Naive B cell (primary cell): Measurements from ENCODE around the gene GNPTG. TPM values are rescaled to one million over a fixed set of nuclear protein-coding genes. Genes with fewer than 3 reads are reported as not detected.

Experiments
- ATAC-seq, 2 donors: fragments of 150-1000 bp; cut with Tn5 transposase; 2 replicates each; pipeline ENCODE4 v1.10.0; 2021; ENCODE audit warnings: low read depth in 2 of 2, mild to moderate bottlenecking in 2 of 2, moderate library complexity in 2 of 2
- DNase-seq: peaks from one replicate; pipeline ENCODE4 v3.0.0; 2022
- H3K27ac Mint-ChIP-seq, 6 donors: one replicate each; pipeline ENCODE4 v1.8.0; 2020 to 2022; ENCODE audit warnings: mild to moderate bottlenecking in 6 of 6, mixed read lengths in 6 of 6, moderate library complexity in 5 of 6, inconsistent platforms in 2 of 6
- H3K27me3 Mint-ChIP-seq, 3 donors: one replicate each; pipeline ENCODE4 v1.8.0; 2021 to 2022; ENCODE audit warnings: mixed read lengths in 3 of 3, mild to moderate bottlenecking in 1 of 3
- H3K36me3 Mint-ChIP-seq, 2 donors: one replicate each; pipeline ENCODE4 v1.8.0; 2020 to 2022; ENCODE audit warnings: mixed read lengths in 2 of 2, inconsistent platforms in 1 of 2, mild to moderate bottlenecking in 1 of 2
- H3K4me1 Mint-ChIP-seq, 3 donors: one replicate each; pipeline ENCODE4 v1.8.0; 2020 to 2022; ENCODE audit warnings: mixed read lengths in 3 of 3, inconsistent platforms in 1 of 3, mild to moderate bottlenecking in 1 of 3, moderate library complexity in 1 of 3
- H3K4me3 Mint-ChIP-seq, 8 donors: one replicate each; pipeline ENCODE4 v1.8.0; 2020 to 2022; ENCODE audit warnings: mild to moderate bottlenecking in 8 of 8, mixed read lengths in 8 of 8, moderate library complexity in 8 of 8, inconsistent platforms in 2 of 8
- H3K9me3 Mint-ChIP-seq, 7 donors: one replicate each; pipeline ENCODE4 v1.8.0; 2020 to 2022; ENCODE audit warnings: mixed read lengths in 7 of 7, mild to moderate bottlenecking in 5 of 7, inconsistent platforms in 2 of 7, moderate library complexity in 1 of 7
- polyA plus RNA-seq, 6 donors: library from polyadenylated mRNA; unstranded; fragments of 300-500 nt; fragmentation: Illumina TruSeq; gene quantifications; one replicate each; pipeline ENCODE4 v1.2.3, GENCODE V29; 2021; ENCODE audit warnings: low read depth in 6 of 6

Gene GNPTG
- polyA plus RNA-seq, 6 donors from 2014 or later: 39.7 to 52.1 (median 44.6) TPM

- Mint-ChIP-seq H3K4me3 (no peak overlapping the region), H3K9me3 (no peaks in the 10 kb centered on the region), H3K27me3 (peaks cover 0 to 14% (median 0%) of the 10 kb centered on the region in 3 donors), H3K36me3 (no peaks in the 10 kb centered on the region), H3K27ac (no peak overlapping the region), H3K4me1 (peaks cover 17 to 24% (median 18%) of the 10 kb centered on the region in 3 donors)
- DNase-seq: no peak
- ATAC-seq: no peak
These were observed 12.7 kb upstream of the GNPTG start for GRCh38 chr16:1338855-1339675.

DNA sequence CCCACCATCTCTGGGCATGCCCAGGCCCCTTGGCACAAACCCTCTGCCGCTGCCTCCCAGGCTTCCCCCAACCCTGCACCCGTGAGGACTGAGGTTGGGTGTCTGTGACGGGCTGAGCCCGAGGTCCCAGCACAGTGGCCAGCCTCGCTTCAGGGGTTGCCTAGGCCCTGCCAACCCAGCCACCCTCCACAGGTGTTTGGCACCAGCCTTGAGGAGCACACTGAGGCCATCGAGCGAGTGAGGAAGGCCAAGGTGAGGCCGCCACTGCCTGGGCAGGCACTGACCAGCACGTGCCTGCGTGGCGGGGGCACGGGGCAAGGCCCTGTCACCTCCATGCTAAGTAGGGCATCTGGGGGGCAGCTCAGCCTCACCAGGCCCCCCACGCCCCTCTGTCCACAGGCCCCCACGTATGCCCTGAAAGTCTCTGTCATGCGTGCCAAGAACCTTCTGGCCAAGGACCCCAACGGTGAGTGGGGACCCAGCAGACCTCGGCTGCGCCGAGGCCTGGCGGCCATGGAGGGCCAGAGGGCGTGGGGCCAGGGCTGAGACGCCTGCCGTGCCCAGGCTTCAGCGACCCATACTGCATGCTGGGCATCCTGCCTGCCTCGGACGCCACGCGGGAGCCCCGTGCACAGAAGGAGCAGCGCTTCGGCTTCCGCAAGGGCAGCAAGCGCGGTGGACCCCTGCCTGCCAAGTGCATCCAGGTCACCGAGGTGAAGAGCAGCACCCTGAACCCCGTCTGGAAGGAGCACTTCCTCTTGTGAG lies 10.8 kb upstream of the GNPTG start:
- Mint-ChIP-seq H3K36me3 (no peaks in the 10 kb centered on the region), H3K27ac (no peak overlapping the region), H3K4me1 (peaks cover 13 to 18% (median 17%) of the 10 kb centered on the region in 3 donors), H3K9me3 (no peaks in the 10 kb centered on the region), H3K27me3 (no peaks in the 10 kb centered on the region), H3K4me3 (peak overlapping the region in 2 of 8 donors; percentile 25 to 69)
- ATAC-seq: no peak
- no peak for DNase-seq

- Mint-ChIP-seq H3K36me3 (no peaks in the 10 kb centered on the region), H3K9me3 (no peaks in the 10 kb centered on the region), H3K4me1 (peaks cover 13 to 18% (median 17%) of the 10 kb centered on the region in 3 donors), H3K27ac (peak overlapping the region in 5 of 6 donors; percentile 64 to 84 (median 79)), H3K4me3 (peak overlapping the region; percentile 46 to 93 (median 68)), H3K27me3 (no peaks in the 10 kb centered on the region)
- no peak for ATAC-seq
- DNase-seq: no peak
These were observed 10.0 kb upstream of the GNPTG start for GRCh38 chr16:1341495-1342420.

- Mint-ChIP-seq H3K4me3 (peak overlapping the region; percentile 46 to 93 (median 76)), H3K27ac (peak overlapping the region; percentile 16 to 84 (median 72)), H3K9me3 (no peaks in the 10 kb centered on the region), H3K36me3 (no peaks in the 10 kb centered on the region), H3K27me3 (no peaks in the 10 kb centered on the region), H3K4me1 (peaks cover 13 to 18% (median 17%) of the 10 kb centered on the region in 3 donors)
- DNase-seq (peak; percentile 93), ATAC-seq (peak; percentile 76 to 79)
These were observed 9.0 kb upstream of the GNPTG start for GRCh38 chr16:1342526-1343427.

- no peaks in the 10 kb centered on the region for H3K9me3 Mint-ChIP-seq
- ATAC-seq: no peak
- no peak for DNase-seq
- no peaks in the 10 kb centered on the region for H3K36me3 Mint-ChIP-seq
- peaks cover 13 to 18% (median 17%) of the 10 kb centered on the region in 3 donors for H3K4me1 Mint-ChIP-seq
- H3K4me3 Mint-ChIP-seq: peak overlapping the region in 7 of 8 donors; percentile 46 to 93 (median 69)
- no peaks in the 10 kb centered on the region for H3K27me3 Mint-ChIP-seq
- peak overlapping the region in 3 of 6 donors; percentile 57 to 79 (median 66) for H3K27ac Mint-ChIP-seq
These were observed 8.1 kb upstream of the GNPTG start for GRCh38 chr16:1343428-1344242.

GRCh38 chr16:1344499-1344898 lies 7.2 kb upstream of the GNPTG start:
- H3K27me3 Mint-ChIP-seq: no peaks in the 10 kb centered on the region
- H3K4me3 Mint-ChIP-seq: peak overlapping the region in 2 of 8 donors; percentile 20 to 35
- H3K36me3 Mint-ChIP-seq: no peaks in the 10 kb centered on the region
- ATAC-seq: no peak
- H3K4me1 Mint-ChIP-seq: peaks cover 13 to 18% (median 17%) of the 10 kb centered on the region in 3 donors
- no peak for DNase-seq
- no peaks in the 10 kb centered on the region for H3K9me3 Mint-ChIP-seq
- H3K27ac Mint-ChIP-seq: no peak overlapping the region

- Mint-ChIP-seq H3K4me1 (peaks cover 13 to 20% (median 19%) of the 10 kb centered on the region in 3 donors), H3K27me3 (no peaks in the 10 kb centered on the region), H3K27ac (no peak overlapping the region), H3K36me3 (no peaks in the 10 kb centered on the region), H3K9me3 (no peaks in the 10 kb centered on the region), H3K4me3 (no peak overlapping the region)
- ATAC-seq: no peak
- DNase-seq: no peak
These were observed 6.6 kb upstream of the GNPTG start for GRCh38 chr16:1345087-1345486.

- H3K27me3 Mint-ChIP-seq: no peaks in the 10 kb centered on the region
- H3K4me1 Mint-ChIP-seq: peaks cover 10 to 28% (median 26%) of the 10 kb centered on the region in 3 donors
- ATAC-seq: no peak
- H3K9me3 Mint-ChIP-seq: no peaks in the 10 kb centered on the region
- no peaks in the 10 kb centered on the region for H3K36me3 Mint-ChIP-seq
- DNase-seq: no peak
- no peak overlapping the region for H3K27ac Mint-ChIP-seq
- no peak overlapping the region for H3K4me3 Mint-ChIP-seq
These were observed 5.9 kb upstream of the GNPTG start for GRCh38 chr16:1345651-1346421.

- Mint-ChIP-seq H3K27me3 (no peaks in the 10 kb centered on the region), H3K4me1 (peaks cover 10 to 31% (median 28%) of the 10 kb centered on the region in 3 donors), H3K9me3 (no peaks in the 10 kb centered on the region), H3K27ac (no peak overlapping the region), H3K4me3 (peak overlapping the region in 1 of 8 donors; percentile 25), H3K36me3 (no peaks in the 10 kb centered on the region)
- DNase-seq (no peak), ATAC-seq (no peak)
These were observed 5.1 kb upstream of the GNPTG start for GRCh38 chr16:1346422-1347285.

DNA sequence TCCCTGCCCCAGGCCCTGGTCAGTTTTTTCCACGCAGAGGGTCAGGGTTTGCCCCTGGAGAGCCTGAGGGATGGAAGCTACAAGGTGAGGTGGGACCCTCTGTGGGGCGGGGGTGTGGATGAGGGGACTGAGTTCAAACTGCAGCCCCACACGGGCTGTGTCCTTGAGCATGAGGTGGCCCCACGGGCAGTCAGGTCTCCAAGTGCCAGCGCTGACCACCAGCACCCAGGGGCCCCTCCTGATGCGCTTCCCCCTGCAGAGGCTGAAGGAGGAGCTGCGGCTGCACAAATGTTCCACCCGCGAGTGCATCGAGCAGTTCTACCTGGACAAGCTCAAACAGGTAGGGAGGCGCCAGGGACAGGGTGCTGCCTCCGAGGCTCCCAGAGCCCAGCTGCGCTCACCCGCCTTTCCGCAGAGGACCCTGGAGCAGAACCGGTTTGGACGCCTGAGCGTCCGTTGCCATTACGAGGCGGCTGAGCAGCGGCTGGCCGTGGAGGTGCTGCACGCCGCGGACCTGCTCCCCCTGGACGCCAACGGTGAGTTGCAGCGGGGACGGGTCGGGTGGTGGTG lies 4.4 kb upstream of the GNPTG start:
- no peak for ATAC-seq

More for the DNA sequence above, 4.4 kb upstream of the GNPTG start:
- Mint-ChIP-seq H3K36me3 (no peaks in the 10 kb centered on the region), H3K4me3 (peak overlapping the region in 1 of 8 donors; percentile 44), H3K27ac (peak overlapping the region in 1 of 6 donors; percentile 62), H3K4me1 (peaks cover 13 to 30% (median 23%) of the 10 kb centered on the region in 3 donors), H3K27me3 (no peaks in the 10 kb centered on the region), H3K9me3 (no peaks in the 10 kb centered on the region)
- no peak for DNase-seq
